ENCODE measurements around the gene EYA3. TPM values are rescaled to one million over a fixed set of nuclear protein-coding genes. Genes with fewer than 3 reads are reported as not detected.
A peak's percentile ranks its signal among the peaks of the same experiment; 100 is the strongest.

The EYA3 gene
- total and polyA plus RNA-seq, 8 donors, result 22.9 to 33.0 (median 29.1) TPM

- Histone ChIP-seq H3K27me3 (no peaks in the 10 kb centered on the region), H3K9me3 (no peaks in the 10 kb centered on the region), H3K27ac (no peak overlapping the region), H3K4me3 (no peak overlapping the region), H3K4me1 (peaks cover 0 to 43% of the 10 kb centered on the region in 2 donors), H3K36me3 (no peaks in the 10 kb centered on the region)
- DNase-seq (no peak), ATAC-seq (no peak)
- TF ChIP-seq, protein P1, sequence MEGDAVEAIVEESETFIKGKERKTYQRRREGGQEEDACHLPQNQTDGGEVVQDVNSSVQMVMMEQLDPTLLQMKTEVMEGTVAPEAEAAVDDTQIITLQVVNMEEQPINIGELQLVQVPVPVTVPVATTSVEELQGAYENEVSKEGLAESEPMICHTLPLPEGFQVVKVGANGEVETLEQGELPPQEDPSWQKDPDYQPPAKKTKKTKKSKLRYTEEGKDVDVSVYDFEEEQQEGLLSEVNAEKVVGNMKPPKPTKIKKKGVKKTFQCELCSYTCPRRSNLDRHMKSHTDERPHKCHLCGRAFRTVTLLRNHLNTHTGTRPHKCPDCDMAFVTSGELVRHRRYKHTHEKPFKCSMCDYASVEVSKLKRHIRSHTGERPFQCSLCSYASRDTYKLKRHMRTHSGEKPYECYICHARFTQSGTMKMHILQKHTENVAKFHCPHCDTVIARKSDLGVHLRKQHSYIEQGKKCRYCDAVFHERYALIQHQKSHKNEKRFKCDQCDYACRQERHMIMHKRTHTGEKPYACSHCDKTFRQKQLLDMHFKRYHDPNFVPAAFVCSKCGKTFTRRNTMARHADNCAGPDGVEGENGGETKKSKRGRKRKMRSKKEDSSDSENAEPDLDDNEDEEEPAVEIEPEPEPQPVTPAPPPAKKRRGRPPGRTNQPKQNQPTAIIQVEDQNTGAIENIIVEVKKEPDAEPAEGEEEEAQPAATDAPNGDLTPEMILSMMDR (IDR thresholded peaks at IDR 0.05), result no peak
- intact Hi-C loops (cut with DNase I), result no loop called here
Measured at GRCh38 chr1:27945020-27945419, 143.4 kb downstream of the EYA3 start.

- Histone ChIP-seq H3K4me1 (peaks cover 0 to 45% of the 10 kb centered on the region in 2 donors), H3K27me3 (no peaks in the 10 kb centered on the region), H3K4me3 (no peak overlapping the region), H3K36me3 (no peaks in the 10 kb centered on the region), H3K9me3 (no peaks in the 10 kb centered on the region), H3K27ac (peak overlapping the region in 1 of 2 donors; percentile 94)
- intact Hi-C loops (cut with DNase I), result no loop called here
- TF ChIP-seq, protein P1 (IDR thresholded peaks at IDR 0.05), result no peak
- ATAC-seq (no peak), DNase-seq (no peak)
Measured at GRCh38 chr1:27941671-27942540, 146.5 kb downstream of the EYA3 start.

- Histone ChIP-seq H3K27me3 (no peaks in the 10 kb centered on the region), H3K36me3 (no peaks in the 10 kb centered on the region), H3K4me3 (no peak overlapping the region), H3K9me3 (no peaks in the 10 kb centered on the region), H3K27ac (peak overlapping the region in 1 of 2 donors; percentile 94), H3K4me1 (peaks cover 0 to 45% of the 10 kb centered on the region in 2 donors)
- ATAC-seq (no peak), DNase-seq (no peak)
- intact Hi-C loops (cut with DNase I), result no loop called here
- TF ChIP-seq, protein P1 (IDR thresholded peaks at IDR 0.05), result no peak
Measured at GRCh38 chr1:27940870-27941560, 147.4 kb downstream of the EYA3 start.

- intact Hi-C loops (cut with DNase I), result no loop called here
- no peaks in the 10 kb centered on the region for H3K36me3 ChIP-seq
- peaks cover 0 to 47% of the 10 kb centered on the region in 2 donors for H3K4me1 ChIP-seq
- H3K27ac ChIP-seq, result no peak overlapping the region
- no peak overlapping the region for H3K4me3 ChIP-seq
- TF ChIP-seq, protein P1 (IDR thresholded peaks at IDR 0.05), result peak in 1 of 2 donors; percentile 16
- no peaks in the 10 kb centered on the region for H3K9me3 ChIP-seq
- ATAC-seq, result peak; percentile 43
- H3K27me3 ChIP-seq, result no peaks in the 10 kb centered on the region
- DNase-seq, result peak in 1 of 4 donors; percentile 61
Measured at GRCh38 chr1:27940297-27940696, 148.1 kb downstream of the EYA3 start.

GRCh38 chr1:27938488-27938887 is 149.9 kb downstream of the EYA3 start:
- DNase-seq (no peak), ATAC-seq (no peak)
- H3K9me3 ChIP-seq, result no peaks in the 10 kb centered on the region
- intact Hi-C loops (cut with DNase I), result no loop called here
- no peak overlapping the region for H3K4me3 ChIP-seq
- H3K36me3 ChIP-seq, result no peaks in the 10 kb centered on the region
- TF ChIP-seq, protein P1 (IDR thresholded peaks at IDR 0.05), result no peak
- H3K4me1 ChIP-seq, result peaks cover 5 to 47% of the 10 kb centered on the region in 2 donors
- H3K27me3 ChIP-seq, result no peaks in the 10 kb centered on the region
- H3K27ac ChIP-seq, result no peak overlapping the region

Measured in left lung (tissue), 10 donors.